ENCODE measurements around the gene WRAP53. TPM values are rescaled to one million over a fixed set of nuclear protein-coding genes. Genes with fewer than 3 reads are reported as not detected.

The WRAP53 gene
- polyA plus RNA-seq, 10 donors: 6.2 to 9.5 (median 7.6) TPM

- DNase-seq: no peak
Measured at GRCh38 chr17:7676533-7676932, 11.7 kb upstream of the WRAP53 start.

- DNase-seq: no peak
Measured at GRCh38 chr17:7677388-7678067, 10.7 kb upstream of the WRAP53 start.

- DNase-seq: no peak
Measured at GRCh38 chr17:7684851-7685532, 3.3 kb upstream of the WRAP53 start.

- DNase-seq: peak; percentile 94 to 98 (median 96)
Measured at GRCh38 chr17:7685533-7686221, 2.6 kb upstream of the WRAP53 start.

GRCh38 chr17:7686222-7687071, 1.8 kb upstream of the WRAP53 start:
- DNase-seq: peak in 2 of 3 donors; percentile 93 to 97

GRCh38 chr17:7687072-7687907, 987 bp upstream of the WRAP53 start, which contains the start of gene TP53:
TSS of gene TP53 (minus strand) at chr17:7687490. CDS start at chr17:7676594, 10,896 bp downstream.
- DNase-seq: peak; percentile 92 to 95 (median 94)

- no peak for DNase-seq
Measured at GRCh38 chr17:7688808-7689316, 585 bp downstream of the WRAP53 start.

GRCh38 chr17:7695586-7695985, 7.3 kb downstream of the WRAP53 start:
- no peak for DNase-seq

GRCh38 chr17:7697828-7698588, 9.7 kb downstream of the WRAP53 start:
- DNase-seq: no peak

- no peak for DNase-seq
Measured at GRCh38 chr17:7700510-7700909, 12.2 kb downstream of the WRAP53 start.

GRCh38 chr17:7701681-7702080, 13.4 kb downstream of the WRAP53 start:
- DNase-seq: no peak

GRCh38 chr17:7702776-7703175, 14.5 kb downstream of the WRAP53 start:
- no peak for DNase-seq

GRCh38 chr17:7703584-7704479, 15.6 kb downstream of the WRAP53 start:
- DNase-seq: peak in 1 of 3 donors; percentile 59

GRCh38 chr17:7704601-7705268, 16.5 kb downstream of the WRAP53 start, which contains the start of gene EFNB3:
TSS of gene EFNB3 (plus strand) at chr17:7705202. CDS start at chr17:7705599, 397 bp downstream.
- peak in 1 of 3 donors; percentile 82 for DNase-seq

- DNase-seq: peak in 1 of 3 donors; percentile 25
Measured at GRCh38 chr17:7705269-7706255, 17.3 kb downstream of the WRAP53 start.

GRCh38 chr17:7706631-7707354, 18.5 kb downstream of the WRAP53 start:
- no peak for DNase-seq

Measured in muscle of back (tissue), 11 donors.